UCSD-AML1 (cell line): ENCODE data around the gene SMIM9.
"Not testable (repeated sequence)": the region's sequence is repeated elsewhere in the genome, so short reads cannot be mapped to it uniquely, and the experiment has no call there.

Experiments used
- DNase-seq: peaks from one replicate; lab custom pipeline; 2025; ENCODE audit not compliant: unreplicated experiment; lab: John Stamatoyannopoulos, UW

SMIM9 gene

DNA sequence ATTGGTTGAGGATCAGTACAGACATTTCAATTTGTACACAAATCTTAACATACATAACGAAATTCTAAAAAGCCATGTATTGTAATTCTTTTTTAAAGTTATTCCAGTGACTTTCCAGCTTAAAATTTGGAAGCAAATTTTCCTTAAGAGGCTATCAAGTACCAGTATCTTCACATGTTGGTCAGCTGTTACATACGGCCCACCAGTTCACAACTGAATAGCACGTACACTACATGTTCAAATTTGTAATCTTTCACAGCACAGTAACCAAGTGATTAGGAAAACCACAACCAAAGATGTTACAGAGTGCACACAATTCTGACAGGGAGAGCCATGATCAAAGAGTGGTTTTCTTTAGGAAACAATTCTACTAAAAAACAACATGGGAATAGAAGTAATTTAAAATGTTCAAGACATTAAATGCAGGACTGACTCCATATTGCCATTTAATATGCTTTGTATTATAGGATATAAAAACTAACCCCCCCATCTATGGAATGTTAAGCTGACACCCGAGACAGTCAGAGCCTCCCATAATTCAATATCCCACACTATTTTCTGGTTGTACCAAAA lies 18.1 kb downstream of the SMIM9 start:
- not testable (repeated sequence) for DNase-seq

DNA sequence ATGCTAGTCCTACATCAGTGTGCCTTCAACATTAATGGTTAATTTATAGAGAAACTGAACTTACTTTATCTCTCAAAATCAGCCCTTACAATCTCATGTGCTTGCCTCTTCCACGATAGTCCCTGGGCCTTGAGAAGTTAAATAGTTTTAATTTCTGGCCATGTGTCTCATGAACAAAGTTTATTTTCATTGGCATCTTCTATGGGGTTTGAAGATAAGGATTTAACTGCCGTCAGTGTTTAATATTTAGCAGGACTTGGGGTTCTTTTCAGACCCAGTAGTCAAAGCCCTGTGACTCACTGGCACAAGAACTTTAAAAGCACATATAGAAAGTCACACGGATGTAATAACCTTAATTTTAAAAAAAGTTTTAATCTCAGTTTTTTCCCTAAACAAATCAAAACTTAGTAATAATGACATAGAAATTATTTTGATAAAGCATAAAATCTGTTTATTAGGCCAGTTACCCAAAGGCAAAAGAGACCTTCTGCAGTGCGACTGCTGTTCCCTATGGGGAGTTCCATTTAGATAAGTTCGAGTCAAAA lies 19.1 kb downstream of the SMIM9 start:
- no peak for DNase-seq

DNA sequence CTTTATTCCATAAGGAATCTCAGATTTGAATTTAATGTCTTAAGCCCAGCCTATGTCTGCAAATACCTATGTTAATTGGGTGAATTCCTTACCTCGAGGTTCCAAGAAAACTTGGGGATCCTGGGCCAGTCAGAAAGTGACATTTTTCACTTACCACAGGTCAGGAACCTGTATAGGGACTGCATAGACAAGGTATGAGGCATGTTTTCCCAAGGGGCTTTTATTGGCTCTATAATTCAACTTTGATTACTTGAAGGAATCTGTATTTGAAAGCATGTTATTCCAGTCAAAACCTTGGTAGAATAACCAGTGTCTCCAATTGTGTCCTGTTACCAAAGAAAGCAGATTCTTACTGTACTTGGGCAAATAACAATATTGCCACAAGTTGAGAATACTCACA lies 20.7 kb downstream of the SMIM9 start:
- no peak for DNase-seq

DNA sequence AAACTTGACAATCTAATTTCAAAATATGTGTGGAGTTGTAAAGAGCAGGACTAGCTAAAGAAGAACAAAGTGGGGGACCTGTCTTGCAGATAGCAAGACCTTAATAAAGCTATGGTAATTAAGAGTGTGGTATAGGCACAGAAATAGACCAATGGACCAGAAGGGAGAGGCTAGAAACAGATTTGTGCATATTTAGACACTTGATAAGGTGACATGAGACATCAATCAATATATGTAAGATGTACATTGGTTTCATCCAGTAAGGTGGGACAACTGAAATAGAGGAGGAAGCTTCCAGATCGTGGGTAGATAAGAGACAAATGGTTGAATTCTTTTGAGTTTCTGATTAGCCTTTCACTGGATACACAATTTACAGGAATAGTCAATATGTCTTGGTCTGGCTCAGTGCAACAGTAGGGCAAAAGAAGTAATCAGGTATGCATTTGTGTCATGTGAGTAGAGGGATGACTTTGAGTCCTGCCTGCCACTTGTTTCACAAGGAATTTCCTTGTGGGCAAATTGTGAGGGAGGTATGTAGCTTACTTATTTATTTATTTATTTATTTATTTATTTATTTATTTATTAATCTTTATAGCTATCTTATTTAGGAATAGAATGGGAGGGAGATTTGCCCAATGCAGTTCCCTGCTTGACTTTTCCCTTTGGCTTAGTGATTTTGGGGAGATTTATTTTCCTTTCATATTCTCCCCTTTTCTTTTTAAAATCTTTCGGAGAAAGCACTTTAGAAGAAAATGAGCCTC lies 21.9 kb downstream of the SMIM9 start:
- DNase-seq, result no peak

DNA sequence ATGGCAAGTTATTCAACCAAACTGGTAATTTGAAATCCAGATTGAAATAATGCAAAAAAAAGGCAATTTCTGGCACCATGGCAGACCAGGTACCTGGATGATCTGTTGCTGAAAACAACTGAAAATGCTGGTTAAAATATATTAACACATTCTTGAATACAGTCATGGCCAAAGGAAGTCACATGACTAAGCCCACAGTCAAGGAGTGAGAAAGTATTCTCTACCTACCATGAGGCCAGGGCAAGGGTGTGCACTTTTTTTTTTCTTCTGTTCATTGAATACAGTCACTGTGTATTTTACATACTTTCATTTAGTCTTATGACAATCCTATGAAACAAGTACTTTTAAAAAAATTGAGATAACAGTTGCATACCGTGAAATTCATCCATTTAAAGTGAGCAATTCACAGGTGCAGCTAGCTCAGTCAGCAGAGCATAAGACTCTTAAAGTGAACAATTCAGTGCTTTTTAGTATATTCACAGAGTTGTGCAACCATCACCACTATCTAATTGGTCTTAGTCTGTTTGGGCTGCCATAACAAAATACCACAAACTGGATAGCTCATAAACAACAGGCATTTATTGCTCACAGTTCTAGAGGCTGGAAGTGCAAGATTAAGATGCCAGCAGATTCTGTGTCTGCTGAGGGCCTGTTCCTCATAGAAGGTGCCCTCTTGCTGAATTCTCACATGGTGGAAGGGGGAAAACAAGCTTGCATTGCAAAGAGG lies 24.4 kb downstream of the SMIM9 start:
- DNase-seq, result no peak

DNA sequence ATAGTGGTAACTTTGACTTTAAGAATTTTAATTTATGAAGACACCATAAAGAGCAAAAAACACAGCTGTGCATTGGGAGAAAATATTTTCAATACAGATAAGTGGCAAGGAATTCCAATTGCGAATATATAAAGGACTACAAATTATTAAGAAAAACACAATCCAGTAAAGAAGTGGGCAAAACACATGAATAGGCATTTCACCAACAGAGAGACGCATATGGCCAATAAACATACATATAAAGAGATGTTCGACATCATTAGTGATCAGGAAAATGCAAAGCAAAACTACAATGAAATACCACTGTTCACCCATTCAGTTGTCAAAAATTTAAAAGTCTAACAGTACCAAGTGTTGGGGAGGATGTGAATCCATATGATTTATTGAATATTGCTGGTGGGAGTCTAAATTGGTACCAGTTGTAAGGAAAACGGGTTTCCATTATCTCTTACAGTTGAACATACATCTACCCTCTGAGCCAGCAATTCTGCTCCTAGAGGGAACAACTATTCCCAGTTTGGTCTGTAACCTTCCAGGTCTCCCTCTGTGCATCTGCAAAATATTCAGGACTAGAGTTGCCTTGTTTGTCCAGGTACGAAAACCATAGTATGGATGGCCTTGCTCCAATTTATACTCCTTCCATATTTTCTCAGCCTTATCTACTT lies 27.5 kb downstream of the SMIM9 start:
- no peak for DNase-seq

DNA sequence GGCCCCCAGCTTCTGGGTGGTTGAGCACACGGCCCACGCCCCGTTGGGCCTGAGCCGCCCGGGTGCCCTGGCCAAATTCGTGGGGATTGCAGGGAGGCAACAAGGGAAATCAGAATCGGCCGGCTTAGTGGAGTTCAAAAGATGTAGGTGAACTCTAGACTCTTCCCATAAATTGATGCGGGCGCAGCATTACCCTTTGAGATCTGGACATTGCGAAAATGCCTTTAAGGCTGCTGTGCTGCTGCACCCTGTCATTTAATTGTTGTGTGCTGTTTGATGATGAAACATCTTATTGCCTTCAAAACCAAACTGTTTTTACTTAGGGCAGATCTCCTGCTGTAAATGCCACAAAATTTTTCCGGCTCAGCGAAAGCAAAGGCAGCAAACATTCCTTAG lies 28.8 kb downstream of the SMIM9 start:
- no peak for DNase-seq

DNA sequence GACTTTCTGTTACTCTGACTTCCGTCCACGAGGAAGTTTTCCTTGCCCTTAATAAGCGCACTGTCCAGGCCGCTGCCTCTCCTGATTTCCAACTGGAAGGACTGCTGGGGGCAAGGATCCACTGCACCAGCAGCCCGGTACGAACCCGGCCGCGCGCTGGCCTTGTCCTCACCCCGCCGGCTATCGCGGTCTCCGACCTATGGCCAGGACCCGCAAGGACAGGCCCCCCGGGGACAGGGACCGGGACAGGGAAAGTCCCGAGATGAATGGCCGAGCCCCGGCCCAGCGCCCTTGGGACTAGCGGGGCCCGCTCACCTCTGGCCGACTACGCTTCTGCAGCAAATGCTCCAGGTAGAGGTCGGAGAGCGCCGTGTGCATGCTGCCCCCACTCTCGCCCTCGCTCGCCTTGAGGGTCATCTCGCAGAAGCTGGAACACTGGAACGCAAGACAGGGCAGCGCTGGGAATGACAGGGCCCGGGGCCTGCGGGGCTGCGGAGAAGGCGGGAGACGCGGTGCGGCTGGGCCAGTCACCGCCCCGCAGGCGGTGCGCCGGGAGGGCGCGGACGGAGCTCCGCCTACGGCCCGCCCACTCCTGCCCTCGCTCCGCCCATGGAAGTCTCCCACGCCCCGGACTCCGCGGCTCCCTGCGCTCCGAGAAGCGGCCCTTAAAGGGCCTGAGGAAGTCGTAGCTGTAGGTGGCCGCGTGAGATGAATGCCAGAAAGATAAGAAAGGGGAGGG lies 29.3 kb downstream of the SMIM9 start, which contains the start of gene MPP1:
Gene MPP1, minus strand, starts transcription at position 529 of the 739 bp plus-strand sequence. Its CDS starts 112 bp downstream, at position 417.
- DNase-seq, result peak; percentile 84

DNA sequence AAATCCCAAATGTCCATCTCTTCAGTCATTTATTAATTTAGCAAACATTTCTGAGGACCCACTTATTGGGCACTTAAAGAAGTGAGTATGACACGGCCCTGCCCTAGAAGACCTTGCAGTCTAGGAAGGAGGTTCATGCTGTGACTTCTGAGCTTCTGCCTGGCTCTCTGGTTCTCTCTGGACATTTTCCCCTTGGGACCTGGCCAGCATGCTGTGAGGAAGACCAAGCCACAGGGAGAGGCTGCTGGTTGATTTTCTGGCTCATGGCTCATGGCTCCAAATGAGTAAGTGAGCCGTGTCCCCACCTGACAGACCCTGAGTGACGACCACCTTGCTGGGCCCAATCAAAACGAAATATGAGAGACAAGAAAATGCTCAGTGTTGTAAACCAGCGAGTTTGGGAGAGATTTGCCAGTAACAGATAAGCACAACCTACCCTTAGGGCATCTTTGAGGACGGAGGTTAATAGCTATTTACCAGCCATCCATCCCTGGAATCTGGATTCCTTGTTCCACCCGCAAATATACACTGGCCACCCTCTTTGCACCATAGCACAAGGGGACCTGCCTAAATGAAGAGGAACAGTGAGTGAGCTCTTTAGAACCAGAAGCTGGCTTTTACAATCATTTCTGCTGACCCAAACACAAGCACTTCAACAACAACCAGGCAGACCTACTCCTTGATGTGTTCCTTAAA lies 30.1 kb downstream of the SMIM9 start:
- no peak for DNase-seq

DNA sequence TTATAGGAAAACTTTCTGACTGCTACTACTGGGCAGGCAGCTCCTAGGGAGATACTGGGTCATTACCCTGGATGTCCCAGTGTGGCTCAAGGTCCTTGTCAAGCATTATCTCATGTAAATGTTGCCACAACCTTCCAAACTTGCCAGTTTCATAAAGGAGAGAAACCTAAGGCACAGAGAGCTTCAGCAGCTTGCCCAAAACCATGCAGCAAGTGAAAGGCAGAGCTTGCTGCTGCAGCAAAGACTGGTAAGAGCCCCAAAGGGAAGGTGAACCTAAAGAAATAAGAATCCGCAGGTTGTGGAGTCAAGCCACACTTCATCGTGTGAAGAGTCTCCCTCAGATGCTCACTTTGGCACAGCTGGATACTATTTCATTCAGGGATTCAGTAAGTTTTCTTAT lies 31.5 kb downstream of the SMIM9 start:
- no peak for DNase-seq

DNA sequence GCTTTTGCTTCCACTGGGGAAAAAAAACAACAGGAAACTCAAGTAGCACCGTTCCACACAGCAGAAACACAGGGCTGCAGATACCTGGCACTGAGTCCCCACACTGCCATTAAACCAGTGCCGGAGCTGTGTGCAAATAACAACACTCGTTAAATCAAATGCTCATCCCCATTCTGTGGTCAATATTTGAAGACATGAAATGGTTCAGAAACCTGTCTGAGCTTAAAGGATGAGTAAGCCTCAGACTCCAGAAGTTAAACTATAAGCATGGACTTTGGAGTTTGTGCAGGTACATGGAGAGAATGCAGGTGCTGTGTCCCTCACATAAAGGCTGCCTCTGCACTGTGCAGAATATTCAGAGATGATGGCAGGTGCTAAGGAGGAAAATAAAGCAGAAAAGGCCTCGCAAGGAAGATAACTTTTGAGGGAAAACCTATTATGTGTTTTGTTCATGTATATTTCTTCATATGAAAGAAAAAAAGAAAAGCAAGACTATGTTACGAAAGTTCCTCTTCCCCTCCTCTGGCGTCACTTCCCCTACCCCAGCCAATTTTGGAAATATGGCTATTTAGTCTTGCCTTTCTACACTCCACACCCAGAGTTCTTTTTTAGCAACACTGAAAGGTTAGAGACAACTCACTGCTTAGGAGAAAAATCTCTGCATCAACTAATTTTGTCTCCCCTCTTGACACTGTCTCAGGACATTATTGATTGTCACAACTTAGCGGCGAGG lies 33.8 kb downstream of the SMIM9 start:
- DNase-seq, result no peak

DNA sequence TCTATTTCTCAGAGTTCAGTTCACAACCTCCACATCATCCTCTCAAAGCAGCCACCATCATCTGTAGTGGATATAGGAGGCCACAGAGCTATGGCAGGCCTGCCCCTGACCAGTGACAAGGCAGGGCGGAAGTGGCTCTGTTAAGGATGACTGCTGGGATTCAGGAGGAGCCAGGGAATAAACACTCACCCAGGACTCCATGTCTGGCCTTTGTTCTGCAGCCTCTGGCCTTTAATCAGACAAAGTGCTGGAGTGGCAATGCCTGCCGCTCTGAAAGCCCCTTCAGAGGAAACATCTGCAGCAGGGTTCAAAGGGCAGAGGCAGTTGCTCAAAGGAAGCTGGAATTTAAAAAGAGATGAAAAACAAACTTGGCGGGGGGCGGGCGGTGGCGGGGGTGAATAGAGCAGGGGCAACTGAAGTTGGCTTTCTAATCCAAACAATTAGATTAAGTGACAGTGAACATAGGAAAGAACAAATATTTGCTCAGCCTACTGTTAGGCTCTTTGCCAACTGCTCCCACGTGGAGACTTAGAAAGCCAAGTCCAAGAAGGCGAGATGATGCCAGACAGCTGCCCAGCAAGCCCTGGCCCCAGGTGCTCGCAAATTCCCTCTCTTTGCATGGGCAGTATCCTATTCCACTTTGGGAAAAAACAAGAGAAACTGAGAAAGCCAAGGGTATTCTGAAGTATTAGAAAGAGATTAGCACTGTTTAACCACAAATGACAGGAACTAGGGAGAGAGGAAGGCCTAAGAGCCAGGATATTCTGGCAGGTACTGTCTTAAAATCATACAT lies 34.7 kb downstream of the SMIM9 start:
- DNase-seq, result no peak

DNA sequence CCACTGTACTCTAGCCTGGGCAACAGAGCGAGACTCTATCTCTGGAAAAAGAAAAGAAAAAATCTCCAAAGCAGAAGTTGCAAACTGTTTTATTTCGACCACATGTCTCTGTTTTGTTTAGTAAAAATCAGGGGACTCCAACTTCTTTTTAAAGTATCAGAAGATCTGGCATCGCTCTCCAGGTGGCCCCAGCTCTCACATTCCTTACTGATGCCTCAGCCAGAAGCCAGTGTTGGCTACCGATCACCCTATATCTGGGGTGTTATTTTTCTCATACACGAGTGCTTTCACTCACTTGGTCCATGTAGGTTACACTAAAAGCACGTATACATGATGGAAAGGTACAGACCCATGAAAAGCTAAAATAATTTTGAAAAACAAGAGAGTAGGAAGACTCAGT lies 37.5 kb downstream of the SMIM9 start:
- DNase-seq, result no peak

DNA sequence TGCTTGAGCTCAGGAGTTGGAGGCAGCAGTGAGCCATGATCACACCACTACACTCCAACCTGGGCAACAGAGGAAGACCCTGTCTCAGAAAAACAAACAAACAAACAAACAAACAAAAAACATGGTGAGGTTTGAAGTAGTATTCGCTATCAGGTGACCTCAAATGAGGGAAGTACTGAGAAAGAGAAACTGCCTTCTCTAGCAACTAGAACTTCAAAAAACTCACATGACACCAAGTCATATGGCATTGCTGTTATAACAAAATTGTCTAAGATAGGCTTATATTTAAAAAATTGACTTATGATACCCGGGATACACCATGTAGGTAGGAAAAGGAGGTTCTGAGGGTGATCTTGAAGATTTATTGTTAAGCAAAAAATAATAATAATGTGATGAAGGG lies 39.4 kb downstream of the SMIM9 start:
- DNase-seq, result no peak

DNA sequence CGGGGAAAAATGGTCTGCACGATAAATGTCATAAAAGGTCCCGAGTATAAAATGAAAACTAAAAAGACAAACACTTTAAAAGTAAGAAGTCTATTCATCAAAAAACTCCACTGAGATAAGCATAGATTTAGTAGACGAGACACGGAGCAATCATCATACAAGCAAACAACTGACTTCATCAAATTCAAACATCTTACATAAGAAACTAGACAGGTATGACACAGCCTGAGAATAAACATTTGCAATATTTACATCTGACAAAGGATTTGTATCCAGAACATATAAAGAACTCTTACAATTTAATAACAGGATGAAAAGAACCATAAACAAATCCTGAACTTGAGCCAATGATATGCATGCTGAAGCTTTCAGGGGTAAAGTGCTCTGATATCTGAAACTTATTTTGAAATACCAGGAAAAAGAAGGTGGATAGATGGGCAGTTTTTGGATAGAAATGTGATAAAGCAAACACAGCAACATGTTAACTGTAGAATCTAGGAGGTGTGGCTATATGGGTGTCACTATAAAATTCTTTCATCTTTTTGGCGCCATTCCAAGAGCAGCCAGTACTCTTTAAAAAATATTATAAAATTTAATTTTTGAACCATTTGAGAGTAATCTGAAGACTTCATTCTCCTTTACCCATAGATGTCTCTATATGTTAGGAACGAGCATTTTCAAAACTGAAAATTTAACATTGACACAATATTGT lies 41.2 kb downstream of the SMIM9 start:
- DNase-seq, result no peak

DNA sequence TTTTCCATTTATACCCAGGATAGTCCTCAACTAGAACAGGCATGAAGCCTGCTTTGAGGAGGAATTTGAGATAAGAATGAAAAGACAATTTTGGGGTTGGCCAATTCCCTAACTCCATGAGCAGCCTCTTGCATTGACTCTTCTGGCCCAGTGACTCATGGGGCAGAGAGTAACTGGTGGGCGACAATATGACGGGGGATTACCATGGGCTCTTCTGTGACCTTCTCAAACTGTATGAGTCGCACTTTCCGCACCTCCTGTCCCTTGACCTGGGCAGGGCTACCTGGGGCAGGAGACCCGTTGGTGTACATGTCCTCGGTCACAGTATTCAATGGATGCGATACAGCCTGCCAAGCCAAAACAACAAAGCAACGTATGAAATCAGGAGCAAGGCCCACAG lies 42.5 kb downstream of the SMIM9 start:
- DNase-seq, result no peak

DNA sequence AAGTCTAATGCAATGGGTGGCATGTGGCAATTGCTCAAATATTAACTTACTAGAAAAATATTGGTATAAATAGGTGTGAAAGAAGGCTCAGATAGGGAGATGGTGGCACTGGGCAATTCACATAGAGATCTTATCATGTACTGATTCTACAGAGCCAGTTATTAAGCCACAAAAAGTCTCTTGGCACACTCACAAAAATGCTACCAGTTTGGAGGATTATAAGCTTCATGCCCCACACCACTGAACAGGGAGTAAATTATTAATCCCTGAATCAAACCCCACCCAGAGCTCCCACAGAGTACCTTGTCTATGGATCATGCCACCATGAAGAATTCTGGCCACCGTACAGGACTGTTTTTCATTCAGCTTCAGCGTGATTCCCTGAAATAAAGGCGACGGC lies 43.0 kb downstream of the SMIM9 start:
- no peak for DNase-seq

DNA sequence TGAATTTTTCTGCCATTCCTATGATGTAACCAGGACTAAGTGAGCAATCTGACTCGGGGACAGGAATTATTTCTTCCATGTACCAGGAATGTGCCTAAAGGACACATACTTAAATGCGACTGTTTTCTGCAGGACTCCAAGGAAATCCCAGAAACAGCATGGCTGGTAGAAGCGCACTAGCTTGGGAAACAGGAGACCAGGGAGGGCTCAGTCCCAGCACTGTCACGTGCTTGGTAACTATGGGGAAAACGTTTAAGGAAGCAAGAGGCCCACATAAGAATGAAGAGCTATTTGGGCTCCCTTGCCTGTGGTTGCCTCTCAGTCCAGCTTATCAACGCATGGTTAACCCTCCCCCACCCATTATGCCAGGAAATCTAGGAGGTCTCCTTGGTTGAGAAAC lies 48.7 kb downstream of the SMIM9 start:
- no peak for DNase-seq
